SK-N-SH treated with all-trans-retinoic acid at 6 μM for 48 hours (cell line): ENCODE results near the gene SLC6A9.

ENCODE experiments used
- CREB5 ChIP-seq: fragments of 250-450 bp; sonication (Bioruptor Pico); IDR thresholded peaks from 2 replicates; pipeline ENCODE4 v1.5.1; 2020; ENCODE audit warnings: low read depth, mild to moderate bottlenecking, moderate library complexity
- CSDC2 ChIP-seq: fragments of 250-450 bp; sonication (Bioruptor Pico); IDR thresholded peaks from 2 replicates; pipeline ENCODE4 v1.5.0; 2020; ENCODE audit warnings: mild to moderate bottlenecking, moderate library complexity
- ISL1 ChIP-seq: fragments of 250-450 bp; sonication (Bioruptor Pico); IDR thresholded peaks from 2 replicates; pipeline ENCODE4 v2.1.2; 2022; ENCODE audit warnings: mild to moderate bottlenecking, moderate library complexity
- PPARA ChIP-seq: fragments of 250-450 bp; sonication (Bioruptor Pico); IDR thresholded peaks from 2 replicates; pipeline ENCODE4 v1.5.0; 2020; ENCODE audit warnings: mild to moderate bottlenecking, borderline replicate concordance
- TCF4 ChIP-seq: fragments of 250-450 bp; sonication (Bioruptor Pico); IDR thresholded peaks from 2 replicates; pipeline ENCODE4 v1.8.0; 2021; ENCODE audit warnings: mild to moderate bottlenecking, moderate library complexity, borderline replicate concordance
- TOX ChIP-seq: fragments of 250-450 bp; sonication (Bioruptor Pico); IDR thresholded peaks from 2 replicates; pipeline ENCODE4 v1.8.0; 2021; ENCODE audit warnings: mild to moderate bottlenecking, moderate library complexity, borderline replicate concordance
- TSHZ2 ChIP-seq: fragments of 250-450 bp; sonication (Bioruptor Pico); IDR thresholded peaks from 2 replicates; pipeline ENCODE4 v1.5.0; 2020; ENCODE audit warnings: mild to moderate bottlenecking, moderate library complexity
- ZNF565 ChIP-seq: fragments of 450-650 bp; formaldehyde crosslinking; conservative IDR thresholded peaks from 2 replicates; pipeline ENCODE4 v1.5.0; 2020; ENCODE audit warnings: low read depth, mild to moderate bottlenecking, moderate library complexity
- ZNF70 ChIP-seq: fragments of 450-650 bp; formaldehyde crosslinking; IDR thresholded peaks from 2 replicates; pipeline ENCODE4 v1.5.0; 2020; ENCODE audit warnings: mild to moderate bottlenecking, moderate library complexity

GRCh38 chr1:44010935-44011471, 20.3 kb downstream of the SLC6A9 start:
- TF ChIP-seq TOX (CRISPR knock-in tag) (no peak), ZNF70 (CRISPR knock-in tag) (no peak), PPARA (no peak), ZNF565 (no peak), ISL1 (CRISPR knock-in tag) (no peak), CREB5 (CRISPR knock-in tag) (no peak), CSDC2 (CRISPR knock-in tag) (no peak), TCF4 (no peak), TSHZ2 (CRISPR knock-in tag) (no peak)
